AG04450 (cell line): Measurements from ENCODE around the gene FRMPD4. TPM values are rescaled to one million over a fixed set of nuclear protein-coding genes. Genes with fewer than 3 reads are reported as not detected.

Experiments
- CTCF ChIA-PET: fragments of 300-600, 350-600 bp; formaldehyde crosslinking; extraction: SDS; loops from one replicate; lab custom pipeline; 2022; ENCODE audit warnings: antibody characterized with exemption, inconsistent platforms; lab: Charles Lee
- POLR2A ChIA-PET: fragments of 350-600 bp; formaldehyde crosslinking; extraction: SDS; loops from one replicate; lab custom pipeline; 2021; ENCODE audit warnings: antibody characterized with exemption, inconsistent platforms; lab: Yijun Ruan, JAX
- DNase-seq: peaks from one replicate; pipeline ENCODE4 v3.0.0-alpha.2; 2011; ENCODE audit warnings: low read depth, low spot score
- H3K27ac ChIP-seq: one replicate; pipeline ENCODE4 v1.5.1; 2012; ENCODE audit warnings: low read depth, low read length, control low read depth
- H3K27me3 ChIP-seq: one replicate; pipeline ENCODE4 v1.6.0; 2012; ENCODE audit warnings: low read length; ENCODE audit not compliant: control insufficient read depth, insufficient read depth
- H3K4me3 ChIP-seq: 2 replicates; pipeline ENCODE4 v1.5.1; 2011; ENCODE audit warnings: mild to moderate bottlenecking, low read depth, low read length, control low read depth
- H3K9me3 ChIP-seq: 2 replicates; pipeline ENCODE4 v1.5.1; 2012; ENCODE audit warnings: low read length; ENCODE audit not compliant: control insufficient read depth, insufficient read depth
- CTCF ChIP-seq: IDR thresholded peaks from 2 replicates; pipeline ENCODE4 v1.5.1; 2011; ENCODE audit warnings: low read depth, low read length, control low read depth, inconsistent platforms
- polyA plus RNA-seq: library from polyadenylated mRNA; depleted of rRNA; stranded (reverse); fragments of >200 nt; gene quantifications from 2 replicates; pipeline ENCODE4 v1.2.3, GENCODE V29; 2011

FRMPD4 gene
- polyA plus RNA-seq, 1 experiment = 2.7 TPM

GRCh38 chrX:12741416-12741815, 603.1 kb downstream of the FRMPD4 start:
- CTCF ChIA-PET = no interaction called here
- POLR2A ChIA-PET = no interaction called here
- H3K27me3 ChIP-seq = no peaks in the 10 kb centered on the region
- no peak overlapping the region for H3K4me3 ChIP-seq
- no peak overlapping the region for H3K27ac ChIP-seq
- H3K9me3 ChIP-seq = no peaks in the 10 kb centered on the region
- TF ChIP-seq CTCF = no peak
- DNase-seq = no peak

- POLR2A ChIA-PET = no interaction called here
- Histone ChIP-seq H3K9me3 (no peaks in the 10 kb centered on the region), H3K27ac (no peak overlapping the region), H3K4me3 (no peak overlapping the region), H3K27me3 (no peaks in the 10 kb centered on the region)
- no peak for DNase-seq
- TF ChIP-seq CTCF = no peak
- CTCF ChIA-PET = no interaction called here
Measured at GRCh38 chrX:12747433-12747832, 609.2 kb downstream of the FRMPD4 start.

- POLR2A ChIA-PET = no interaction called here
- no peak for DNase-seq
- Histone ChIP-seq H3K27ac (no peak overlapping the region), H3K9me3 (no peaks in the 10 kb centered on the region), H3K27me3 (no peaks in the 10 kb centered on the region), H3K4me3 (no peak overlapping the region)
- CTCF ChIA-PET = interaction anchor here (0.8 kb wide), 1 partner anchor 20 kb away, joined by 3 read pairs; no protein-coding TSS in a partner anchor
- no peak for TF ChIP-seq CTCF
Measured at GRCh38 chrX:12751887-12752286, 613.6 kb downstream of the FRMPD4 start.

- TF ChIP-seq CTCF = no peak
- CTCF ChIA-PET = no interaction called here
- Histone ChIP-seq H3K4me3 (no peak overlapping the region), H3K27me3 (no peaks in the 10 kb centered on the region), H3K27ac (no peak overlapping the region), H3K9me3 (no peaks in the 10 kb centered on the region)
- DNase-seq = no peak
- POLR2A ChIA-PET = no interaction called here
Measured at GRCh38 chrX:12753366-12753765, 615.1 kb downstream of the FRMPD4 start.

- Histone ChIP-seq H3K4me3 (no peak overlapping the region), H3K27ac (no peak overlapping the region), H3K27me3 (no peaks in the 10 kb centered on the region), H3K9me3 (no peaks in the 10 kb centered on the region)
- DNase-seq = no peak
- CTCF ChIA-PET = no interaction called here
- POLR2A ChIA-PET = no interaction called here
- no peak for TF ChIP-seq CTCF
Measured at GRCh38 chrX:12758291-12758690, 620.0 kb downstream of the FRMPD4 start.
